Kidney capillary endothelial cell (primary cell): ENCODE data around the gene PRR20E.
"Not testable (repeated sequence)": the region's sequence is repeated elsewhere in the genome, so short reads cannot be mapped to it uniquely, and the experiment has no call there.

ENCODE experiments used
- DNase-seq: peaks from one replicate; pipeline ENCODE4 v3.0.0-alpha.2; 2018; ENCODE audit warnings: low spot score

PRR20E gene

GRCh38 chr13:57166897-57167296, at the start of gene PRR20E:
PRR20E (plus strand) TSS chr13:57167197; CDS start chr13:57167584, 387 bp downstream.
- not testable (repeated sequence) for DNase-seq

DNA sequence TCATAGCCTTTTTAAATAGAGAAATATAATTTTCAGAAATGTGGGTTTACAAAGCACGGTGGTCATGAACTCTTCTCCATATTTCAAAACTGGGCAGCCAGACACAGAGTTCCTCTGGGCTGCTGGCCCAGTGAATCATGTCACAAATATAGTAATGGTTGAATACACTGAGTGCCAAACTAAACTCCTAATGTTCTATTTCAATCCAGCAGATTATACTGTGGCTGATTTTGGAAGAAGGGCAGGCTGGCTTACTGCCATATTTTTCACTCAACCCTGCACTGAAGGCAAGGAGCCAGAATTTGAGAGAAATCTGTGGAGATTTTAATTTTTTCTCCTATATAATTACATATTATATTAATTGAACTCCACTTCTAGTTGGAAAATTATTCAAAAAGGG, 43.3 kb upstream of the PRR20E start:
- DNase-seq: no peak

DNA sequence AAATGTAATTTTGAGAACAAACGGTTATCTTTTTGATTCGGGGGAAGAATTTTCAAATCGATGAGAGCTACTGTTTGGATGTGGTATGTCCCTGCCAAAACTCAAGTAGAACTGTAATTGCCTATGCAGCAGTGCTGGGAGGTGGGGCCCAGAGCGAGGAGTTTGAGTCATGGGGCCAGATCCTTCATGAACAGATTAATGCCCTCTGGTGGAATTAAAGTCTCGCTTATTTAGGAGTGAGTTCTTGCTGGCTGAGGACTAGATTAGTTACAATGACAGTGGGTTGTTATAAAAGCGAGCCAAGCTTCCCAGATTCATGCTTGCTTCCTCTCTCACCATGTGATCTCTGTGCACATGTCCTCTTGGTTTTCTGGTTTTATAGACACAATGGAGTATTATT, 38.1 kb upstream of the PRR20E start:
- DNase-seq: no peak

DNA sequence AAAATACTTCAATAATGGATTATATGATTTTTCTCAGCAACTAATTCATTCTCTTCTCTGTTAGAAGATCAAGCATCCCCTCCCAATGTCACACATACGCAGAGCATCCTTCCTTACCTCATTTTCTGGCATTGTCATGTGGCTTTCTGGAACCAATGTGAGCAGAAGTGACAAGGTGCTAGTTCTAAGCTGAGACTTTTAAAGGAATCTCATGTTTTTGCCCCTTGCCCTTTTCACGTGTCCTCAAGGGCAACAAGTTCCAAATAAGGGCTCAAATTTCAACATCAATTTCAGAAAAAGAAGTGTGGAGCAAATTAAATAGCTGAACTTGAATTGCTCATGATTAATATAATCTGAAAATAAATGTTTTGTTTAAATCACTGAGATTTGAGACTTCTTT, 30.9 kb upstream of the PRR20E start:
- no peak for DNase-seq

- no peak for DNase-seq
Measured at GRCh38 chr13:57137585-57137984, 29.4 kb upstream of the PRR20E start.

DNA sequence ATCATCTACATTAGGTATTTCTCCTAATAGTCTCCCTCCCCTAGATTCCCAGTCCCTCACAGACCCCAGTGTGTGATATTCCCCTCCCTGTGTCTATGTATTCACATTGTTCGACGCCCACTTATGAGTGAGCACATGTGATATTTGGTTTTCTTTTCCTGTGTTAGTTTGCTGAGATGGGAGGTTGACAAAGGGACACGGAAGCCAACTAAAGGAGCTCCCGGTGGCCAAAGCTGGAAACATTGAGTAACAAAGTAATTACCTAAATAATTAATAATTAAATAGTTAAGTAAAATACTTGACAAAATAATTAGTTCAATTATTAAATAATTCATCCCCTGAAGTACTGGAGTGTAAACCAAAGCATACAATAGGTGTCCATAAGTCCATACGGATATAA, 28.0 kb upstream of the PRR20E start:
- DNase-seq: no peak

DNA sequence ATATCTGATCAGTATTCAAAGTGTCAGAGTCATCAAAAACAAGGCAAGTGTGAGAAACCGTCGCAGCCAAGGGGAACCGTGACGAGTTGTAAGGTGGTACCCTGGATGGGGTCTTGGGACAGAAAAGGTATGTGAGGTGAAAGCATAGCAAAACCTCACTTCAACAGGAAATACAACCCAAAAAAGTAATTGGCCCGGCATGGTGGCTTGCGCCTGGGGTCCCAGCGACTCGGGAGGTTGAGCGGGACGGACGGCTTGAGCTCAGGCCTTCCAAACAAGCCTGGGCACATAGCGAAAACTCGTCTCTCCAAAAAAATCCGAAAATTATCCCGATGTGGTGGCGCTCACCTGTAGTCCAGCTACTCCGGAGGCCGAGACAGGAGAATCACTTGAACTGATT, 27.2 kb upstream of the PRR20E start:
- DNase-seq: not testable (repeated sequence)

GRCh38 chr13:57140235-57140968, 26.6 kb upstream of the PRR20E start, which contains the start of gene PRR20A:
PRR20A (plus strand) TSS chr13:57140918; CDS start chr13:57141305, 387 bp downstream.
- DNase-seq: not testable (repeated sequence)

DNA sequence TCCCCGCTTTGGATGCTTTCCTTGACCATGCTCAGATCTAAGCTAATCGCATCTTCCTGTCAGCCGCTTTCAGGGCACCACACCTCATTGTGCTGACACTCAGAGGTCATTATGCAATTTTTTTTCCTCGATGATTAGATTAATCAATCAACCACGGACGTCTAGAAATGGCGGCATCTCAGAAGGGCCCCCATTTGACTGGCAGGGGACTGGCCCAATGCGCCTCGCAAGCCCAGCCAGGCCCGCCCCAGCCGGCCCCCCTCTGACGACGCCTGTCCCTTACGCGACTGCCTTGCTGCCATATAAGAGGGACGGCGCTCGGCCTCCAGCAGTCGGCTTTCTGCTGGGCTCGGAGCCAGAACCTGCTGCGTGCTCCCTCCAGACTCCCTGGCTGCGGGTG, 19.8 kb upstream of the PRR20E start, which contains the start of gene PRR20B:
PRR20B (plus strand) TSS at position 301 of the 400 bp plus-strand sequence. CDS start 387 bp downstream, outside the sequence.
- DNase-seq: not testable (repeated sequence)

GRCh38 chr13:57148106-57148505, 18.9 kb upstream of the PRR20E start:
- DNase-seq: not testable (repeated sequence)

GRCh38 chr13:57153761-57154160, 13.2 kb upstream of the PRR20E start, which contains the start of gene PRR20C:
PRR20C (plus strand) TSS chr13:57154061; CDS start chr13:57154448, 387 bp downstream.
- DNase-seq: not testable (repeated sequence)

DNA sequence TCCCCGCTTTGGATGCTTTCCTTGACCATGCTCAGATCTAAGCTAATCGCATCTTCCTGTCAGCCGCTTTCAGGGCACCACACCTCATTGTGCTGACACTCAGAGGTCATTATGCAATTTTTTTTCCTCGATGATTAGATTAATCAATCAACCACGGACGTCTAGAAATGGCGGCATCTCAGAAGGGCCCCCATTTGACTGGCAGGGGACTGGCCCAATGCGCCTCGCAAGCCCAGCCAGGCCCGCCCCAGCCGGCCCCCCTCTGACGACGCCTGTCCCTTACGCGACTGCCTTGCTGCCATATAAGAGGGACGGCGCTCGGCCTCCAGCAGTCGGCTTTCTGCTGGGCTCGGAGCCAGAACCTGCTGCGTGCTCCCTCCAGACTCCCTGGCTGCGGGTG, 6.7 kb upstream of the PRR20E start, which contains the start of gene PRR20D:
PRR20D (plus strand) TSS at position 301 of the 400 bp plus-strand sequence. CDS start 387 bp downstream, outside the sequence.
- DNase-seq: not testable (repeated sequence)

GRCh38 chr13:57191667-57192066, 24.7 kb downstream of the PRR20E start:
- no peak for DNase-seq

GRCh38 chr13:57212989-57213388, 46.0 kb downstream of the PRR20E start:
- no peak for DNase-seq
